ENCODE results near the gene SHKBP1.

GRCh38 chr19:40613690-40614621, 37.3 kb downstream of the SHKBP1 start:
- TF ChIP-seq, protein P1, sequence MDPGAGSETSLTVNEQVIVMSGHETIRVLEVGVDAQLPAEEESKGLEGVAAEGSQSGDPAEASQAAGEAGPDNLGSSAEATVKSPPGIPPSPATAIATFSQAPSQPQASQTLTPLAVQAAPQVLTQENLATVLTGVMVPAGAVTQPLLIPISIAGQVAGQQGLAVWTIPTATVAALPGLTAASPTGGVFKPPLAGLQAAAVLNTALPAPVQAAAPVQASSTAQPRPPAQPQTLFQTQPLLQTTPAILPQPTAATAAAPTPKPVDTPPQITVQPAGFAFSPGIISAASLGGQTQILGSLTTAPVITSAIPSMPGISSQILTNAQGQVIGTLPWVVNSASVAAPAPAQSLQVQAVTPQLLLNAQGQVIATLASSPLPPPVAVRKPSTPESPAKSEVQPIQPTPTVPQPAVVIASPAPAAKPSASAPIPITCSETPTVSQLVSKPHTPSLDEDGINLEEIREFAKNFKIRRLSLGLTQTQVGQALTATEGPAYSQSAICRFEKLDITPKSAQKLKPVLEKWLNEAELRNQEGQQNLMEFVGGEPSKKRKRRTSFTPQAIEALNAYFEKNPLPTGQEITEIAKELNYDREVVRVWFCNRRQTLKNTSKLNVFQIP (CRISPR knock-in tag; IDR thresholded peaks at IDR 0.05; ENCODE audit: borderline replicate concordance, low read depth) = no peak
- TF ChIP-seq ZNF70 (CRISPR knock-in tag; IDR thresholded peaks at IDR 0.05) (no peak), BACH2 (CRISPR knock-in tag; IDR thresholded peaks at IDR 0.05; ENCODE audit: borderline replicate concordance) (no peak), ZFP3 (CRISPR knock-in tag; IDR thresholded peaks at IDR 0.05) (no peak), ISL1 (CRISPR knock-in tag; IDR thresholded peaks at IDR 0.05) (no peak), CSDC2 (CRISPR knock-in tag; IDR thresholded peaks at IDR 0.05) (no peak), PPARA (CRISPR knock-in tag; IDR thresholded peaks at IDR 0.05; ENCODE audit: borderline replicate concordance) (no peak)
- TF ChIP-seq, protein P2, sequence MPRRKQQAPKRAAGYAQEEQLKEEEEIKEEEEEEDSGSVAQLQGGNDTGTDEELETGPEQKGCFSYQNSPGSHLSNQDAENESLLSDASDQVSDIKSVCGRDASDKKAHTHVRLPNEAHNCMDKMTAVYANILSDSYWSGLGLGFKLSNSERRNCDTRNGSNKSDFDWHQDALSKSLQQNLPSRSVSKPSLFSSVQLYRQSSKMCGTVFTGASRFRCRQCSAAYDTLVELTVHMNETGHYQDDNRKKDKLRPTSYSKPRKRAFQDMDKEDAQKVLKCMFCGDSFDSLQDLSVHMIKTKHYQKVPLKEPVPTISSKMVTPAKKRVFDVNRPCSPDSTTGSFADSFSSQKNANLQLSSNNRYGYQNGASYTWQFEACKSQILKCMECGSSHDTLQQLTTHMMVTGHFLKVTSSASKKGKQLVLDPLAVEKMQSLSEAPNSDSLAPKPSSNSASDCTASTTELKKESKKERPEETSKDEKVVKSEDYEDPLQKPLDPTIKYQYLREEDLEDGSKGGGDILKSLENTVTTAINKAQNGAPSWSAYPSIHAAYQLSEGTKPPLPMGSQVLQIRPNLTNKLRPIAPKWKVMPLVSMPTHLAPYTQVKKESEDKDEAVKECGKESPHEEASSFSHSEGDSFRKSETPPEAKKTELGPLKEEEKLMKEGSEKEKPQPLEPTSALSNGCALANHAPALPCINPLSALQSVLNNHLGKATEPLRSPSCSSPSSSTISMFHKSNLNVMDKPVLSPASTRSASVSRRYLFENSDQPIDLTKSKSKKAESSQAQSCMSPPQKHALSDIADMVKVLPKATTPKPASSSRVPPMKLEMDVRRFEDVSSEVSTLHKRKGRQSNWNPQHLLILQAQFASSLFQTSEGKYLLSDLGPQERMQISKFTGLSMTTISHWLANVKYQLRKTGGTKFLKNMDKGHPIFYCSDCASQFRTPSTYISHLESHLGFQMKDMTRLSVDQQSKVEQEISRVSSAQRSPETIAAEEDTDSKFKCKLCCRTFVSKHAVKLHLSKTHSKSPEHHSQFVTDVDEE (CRISPR knock-in tag; IDR thresholded peaks at IDR 0.05) = no peak
- TF ChIP-seq, protein P3, sequence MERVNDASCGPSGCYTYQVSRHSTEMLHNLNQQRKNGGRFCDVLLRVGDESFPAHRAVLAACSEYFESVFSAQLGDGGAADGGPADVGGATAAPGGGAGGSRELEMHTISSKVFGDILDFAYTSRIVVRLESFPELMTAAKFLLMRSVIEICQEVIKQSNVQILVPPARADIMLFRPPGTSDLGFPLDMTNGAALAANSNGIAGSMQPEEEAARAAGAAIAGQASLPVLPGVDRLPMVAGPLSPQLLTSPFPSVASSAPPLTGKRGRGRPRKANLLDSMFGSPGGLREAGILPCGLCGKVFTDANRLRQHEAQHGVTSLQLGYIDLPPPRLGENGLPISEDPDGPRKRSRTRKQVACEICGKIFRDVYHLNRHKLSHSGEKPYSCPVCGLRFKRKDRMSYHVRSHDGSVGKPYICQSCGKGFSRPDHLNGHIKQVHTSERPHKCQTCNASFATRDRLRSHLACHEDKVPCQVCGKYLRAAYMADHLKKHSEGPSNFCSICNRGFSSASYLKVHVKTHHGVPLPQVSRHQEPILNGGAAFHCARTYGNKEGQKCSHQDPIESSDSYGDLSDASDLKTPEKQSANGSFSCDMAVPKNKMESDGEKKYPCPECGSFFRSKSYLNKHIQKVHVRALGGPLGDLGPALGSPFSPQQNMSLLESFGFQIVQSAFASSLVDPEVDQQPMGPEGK (CRISPR knock-in tag; IDR thresholded peaks at IDR 0.05; ENCODE audit: borderline replicate concordance) = no peak
- TF ChIP-seq, protein P4, sequence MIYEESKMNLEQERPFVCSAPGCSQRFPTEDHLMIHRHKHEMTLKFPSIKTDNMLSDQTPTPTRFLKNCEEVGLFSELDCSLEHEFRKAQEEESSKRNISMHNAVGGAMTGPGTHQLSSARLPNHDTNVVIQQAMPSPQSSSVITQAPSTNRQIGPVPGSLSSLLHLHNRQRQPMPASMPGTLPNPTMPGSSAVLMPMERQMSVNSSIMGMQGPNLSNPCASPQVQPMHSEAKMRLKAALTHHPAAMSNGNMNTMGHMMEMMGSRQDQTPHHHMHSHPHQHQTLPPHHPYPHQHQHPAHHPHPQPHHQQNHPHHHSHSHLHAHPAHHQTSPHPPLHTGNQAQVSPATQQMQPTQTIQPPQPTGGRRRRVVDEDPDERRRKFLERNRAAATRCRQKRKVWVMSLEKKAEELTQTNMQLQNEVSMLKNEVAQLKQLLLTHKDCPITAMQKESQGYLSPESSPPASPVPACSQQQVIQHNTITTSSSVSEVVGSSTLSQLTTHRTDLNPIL (CRISPR knock-in tag; IDR thresholded peaks at IDR 0.05; ENCODE audit: low read depth) = no peak
- TF ChIP-seq, protein P5, sequence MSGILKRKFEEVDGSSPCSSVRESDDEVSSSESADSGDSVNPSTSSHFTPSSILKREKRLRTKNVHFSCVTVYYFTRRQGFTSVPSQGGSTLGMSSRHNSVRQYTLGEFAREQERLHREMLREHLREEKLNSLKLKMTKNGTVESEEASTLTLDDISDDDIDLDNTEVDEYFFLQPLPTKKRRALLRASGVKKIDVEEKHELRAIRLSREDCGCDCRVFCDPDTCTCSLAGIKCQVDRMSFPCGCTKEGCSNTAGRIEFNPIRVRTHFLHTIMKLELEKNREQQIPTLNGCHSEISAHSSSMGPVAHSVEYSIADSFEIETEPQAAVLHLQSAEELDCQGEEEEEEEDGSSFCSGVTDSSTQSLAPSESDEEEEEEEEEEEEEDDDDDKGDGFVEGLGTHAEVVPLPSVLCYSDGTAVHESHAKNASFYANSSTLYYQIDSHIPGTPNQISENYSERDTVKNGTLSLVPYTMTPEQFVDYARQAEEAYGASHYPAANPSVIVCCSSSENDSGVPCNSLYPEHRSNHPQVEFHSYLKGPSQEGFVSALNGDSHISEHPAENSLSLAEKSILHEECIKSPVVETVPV (CRISPR knock-in tag; IDR thresholded peaks at IDR 0.05) = no peak

All from SK-N-SH treated with all-trans-retinoic acid at 6 μM for 48 hours (cell line).